ENCODE measurements around the gene SEMA3G. TPM values are rescaled to one million over a fixed set of nuclear protein-coding genes. Genes with fewer than 3 reads are reported as not detected.

Gene SEMA3G
- 0.93 TPM for total RNA-seq

GRCh38 chr3:52444860-52445793, at the start of gene SEMA3G:
TSS of gene SEMA3G (minus strand) at chr3:52445103. CDS start at chr3:52445027, 76 bp downstream.
- DNase-seq (ENCODE audit: low spot score) (peak; percentile 78), ATAC-seq (peak; percentile 94)

DNA sequence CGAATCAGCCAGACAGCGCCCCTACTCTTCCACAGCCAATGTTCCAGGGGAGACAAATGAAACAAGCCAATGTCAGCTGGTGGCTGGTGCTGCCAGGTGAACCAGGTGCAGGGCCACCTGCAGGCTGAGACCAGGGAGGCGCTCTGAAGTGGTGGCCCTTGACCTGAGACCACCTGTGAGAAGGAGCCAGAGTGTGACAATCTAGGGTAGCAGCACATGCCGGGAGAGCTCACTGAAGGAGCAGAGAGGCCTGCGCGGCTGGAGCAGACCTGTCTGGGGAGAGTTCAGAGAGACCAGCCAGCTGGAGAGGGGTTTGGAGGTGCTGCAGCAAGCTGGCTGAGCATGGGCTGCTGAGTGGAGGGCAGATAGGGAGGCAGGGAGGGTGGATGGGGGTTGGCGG, 49.5 kb upstream of the SEMA3G start:
- no peak for ATAC-seq
- DNase-seq (ENCODE audit: low spot score), result no peak

- no peak for ATAC-seq
- DNase-seq (ENCODE audit: low spot score), result no peak
Measured at GRCh38 chr3:52493232-52494017, 48.5 kb upstream of the SEMA3G start.

DNA sequence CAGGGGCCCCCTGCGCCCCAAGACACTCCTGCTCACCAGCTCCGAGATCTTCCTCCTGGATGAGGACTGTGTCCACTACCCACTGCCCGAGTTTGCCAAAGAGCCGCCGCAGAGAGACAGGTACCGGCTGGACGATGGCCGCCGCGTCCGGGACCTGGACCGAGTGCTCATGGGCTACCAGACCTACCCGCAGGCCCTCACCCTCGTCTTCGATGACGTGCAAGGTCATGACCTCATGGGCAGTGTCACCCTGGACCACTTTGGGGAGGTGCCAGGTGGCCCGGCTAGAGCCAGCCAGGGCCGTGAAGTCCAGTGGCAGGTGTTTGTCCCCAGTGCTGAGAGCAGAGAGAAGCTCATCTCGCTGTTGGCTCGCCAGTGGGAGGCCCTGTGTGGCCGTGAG, 47.2 kb upstream of the SEMA3G start:
- DNase-seq (ENCODE audit: low spot score), result no peak
- ATAC-seq, result no peak

- DNase-seq (ENCODE audit: low spot score), result no peak
- peak; percentile 49 for ATAC-seq
Measured at GRCh38 chr3:52490939-52491526, 46.1 kb upstream of the SEMA3G start.

DNA sequence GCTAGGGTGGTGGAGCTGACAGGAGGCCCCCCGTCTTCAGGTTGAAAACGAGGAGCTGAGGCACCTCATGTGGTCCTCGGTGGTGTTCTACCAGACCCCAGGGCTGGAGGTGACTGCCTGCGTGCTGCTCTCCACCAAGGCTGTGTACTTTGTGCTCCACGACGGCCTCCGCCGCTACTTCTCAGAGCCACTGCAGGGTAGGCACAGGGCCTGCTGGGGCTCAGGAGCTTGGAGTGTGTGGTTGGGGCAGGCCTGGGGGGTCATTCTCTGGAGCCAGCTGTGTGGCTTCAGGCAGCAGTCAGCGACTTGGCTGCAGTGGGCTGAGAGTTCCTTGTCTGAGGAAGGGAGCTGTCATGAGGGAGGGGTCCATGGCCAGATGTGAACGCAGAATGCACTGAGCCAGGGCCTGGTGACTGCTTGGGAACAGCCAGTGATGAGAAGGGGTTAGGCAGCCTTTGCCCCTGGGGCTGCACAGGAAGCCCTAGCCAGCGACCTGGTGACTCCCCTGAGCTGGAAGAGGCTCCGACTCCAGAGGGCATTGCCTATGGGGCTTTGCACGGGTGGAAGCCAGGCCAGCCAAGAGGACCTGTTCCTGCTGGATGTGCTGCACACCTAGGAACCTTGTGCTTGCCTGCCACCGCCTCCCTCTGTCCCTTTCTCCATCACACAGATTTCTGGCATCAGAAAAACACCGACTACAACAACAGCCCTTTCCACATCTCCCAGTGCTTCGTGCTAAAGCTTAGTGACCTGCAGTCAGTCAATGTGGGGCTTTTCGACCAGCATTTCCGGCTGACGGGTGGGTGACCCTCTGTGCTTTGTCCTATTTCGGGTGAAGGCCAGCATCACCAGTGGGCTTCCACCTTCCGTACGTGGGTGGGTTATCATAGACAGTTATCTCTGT, 45.4 kb upstream of the SEMA3G start:
- DNase-seq (ENCODE audit: low spot score) (no peak), ATAC-seq (peak; percentile 2)

DNA sequence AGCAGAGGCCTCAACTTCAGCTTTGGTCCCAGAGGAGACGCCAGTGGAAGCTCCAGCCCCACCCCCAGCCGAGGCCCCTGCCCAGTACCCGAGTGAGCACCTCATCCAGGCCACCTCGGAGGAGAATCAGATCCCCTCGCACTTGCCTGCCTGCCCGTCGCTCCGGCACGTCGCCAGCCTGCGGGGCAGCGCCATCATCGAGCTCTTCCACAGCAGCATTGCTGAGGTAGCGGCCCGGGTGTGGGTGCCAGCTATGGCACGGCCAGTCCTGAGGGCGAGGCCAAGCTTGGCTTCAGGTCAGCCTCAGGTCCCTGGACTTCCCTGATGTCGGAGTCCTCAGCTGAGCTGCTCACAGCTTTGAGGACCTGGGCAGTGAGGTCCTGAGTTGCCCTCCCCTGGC, 44.5 kb upstream of the SEMA3G start:
- ATAC-seq (peak; percentile 31), DNase-seq (ENCODE audit: low spot score) (no peak)

- ATAC-seq (no peak), DNase-seq (ENCODE audit: low spot score) (no peak)
Measured at GRCh38 chr3:52488746-52489145, 43.8 kb upstream of the SEMA3G start.

- ATAC-seq (no peak), DNase-seq (ENCODE audit: low spot score) (no peak)
Measured at GRCh38 chr3:52487788-52488691, 43.1 kb upstream of the SEMA3G start.

- DNase-seq (ENCODE audit: low spot score) (no peak), ATAC-seq (no peak)
Measured at GRCh38 chr3:52487050-52487787, 42.3 kb upstream of the SEMA3G start.

GRCh38 chr3:52484680-52485461, 40.0 kb upstream of the SEMA3G start:
- ATAC-seq (no peak), DNase-seq (ENCODE audit: low spot score) (no peak)

- DNase-seq (ENCODE audit: low spot score), result no peak
- no peak for ATAC-seq
Measured at GRCh38 chr3:52483577-52484381, 38.9 kb upstream of the SEMA3G start.

DNA sequence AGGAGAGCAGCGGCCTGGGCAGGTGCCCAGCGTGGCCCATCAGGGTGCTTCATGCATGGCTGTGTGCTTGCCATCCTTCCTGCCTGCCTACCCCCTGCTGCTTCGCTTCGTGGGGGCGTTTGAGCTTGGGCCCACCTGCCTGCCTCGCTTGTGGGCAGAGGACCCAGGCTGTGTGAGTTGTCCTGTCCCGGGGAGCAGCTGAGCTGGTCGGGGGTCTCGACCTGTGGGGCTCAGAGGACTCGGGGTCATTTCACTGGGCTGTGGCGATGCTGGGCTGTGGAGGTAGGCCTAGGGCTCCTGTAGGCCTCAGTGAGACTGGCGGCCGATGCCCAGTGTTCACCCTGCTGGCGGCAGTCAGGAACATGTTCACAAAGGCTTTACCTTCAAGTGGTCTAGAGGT, 38.2 kb upstream of the SEMA3G start:
- DNase-seq (ENCODE audit: low spot score) (no peak), ATAC-seq (no peak)

DNA sequence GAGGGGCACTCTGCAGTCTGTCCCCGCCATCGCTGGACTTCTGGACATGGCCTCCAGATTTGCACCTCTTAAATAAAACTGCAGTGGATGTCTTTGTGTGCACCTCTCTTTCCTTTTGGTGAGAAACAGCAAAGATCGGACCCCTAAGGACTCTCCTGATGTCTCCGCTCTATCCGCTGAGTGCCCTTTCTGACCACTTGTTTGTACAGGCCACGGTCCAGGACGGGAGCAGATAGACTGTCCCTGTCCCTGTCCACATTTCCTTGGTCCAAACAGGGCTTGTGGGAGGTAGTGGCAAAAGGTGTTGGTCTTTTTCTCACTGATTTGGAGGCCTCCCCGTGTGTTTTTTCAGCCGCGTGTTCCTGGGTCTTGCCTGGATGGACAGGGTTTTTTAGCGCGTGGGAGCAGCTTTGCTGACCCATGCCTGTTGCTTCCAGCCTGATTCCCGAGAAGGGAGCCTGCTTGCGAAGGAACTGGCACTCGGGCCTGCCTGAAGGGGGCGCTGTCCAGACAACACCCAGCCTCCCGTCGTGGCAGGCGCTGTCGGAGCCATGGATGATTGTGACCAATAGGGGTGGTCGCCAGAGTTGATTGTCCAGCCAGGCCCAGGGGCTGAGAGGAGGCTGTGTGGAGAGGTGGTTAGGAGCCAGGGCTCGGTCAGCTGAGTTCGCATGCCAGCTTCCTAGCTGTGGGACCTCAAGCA, 37.1 kb upstream of the SEMA3G start:
- peak; percentile 79 for ATAC-seq

DNA sequence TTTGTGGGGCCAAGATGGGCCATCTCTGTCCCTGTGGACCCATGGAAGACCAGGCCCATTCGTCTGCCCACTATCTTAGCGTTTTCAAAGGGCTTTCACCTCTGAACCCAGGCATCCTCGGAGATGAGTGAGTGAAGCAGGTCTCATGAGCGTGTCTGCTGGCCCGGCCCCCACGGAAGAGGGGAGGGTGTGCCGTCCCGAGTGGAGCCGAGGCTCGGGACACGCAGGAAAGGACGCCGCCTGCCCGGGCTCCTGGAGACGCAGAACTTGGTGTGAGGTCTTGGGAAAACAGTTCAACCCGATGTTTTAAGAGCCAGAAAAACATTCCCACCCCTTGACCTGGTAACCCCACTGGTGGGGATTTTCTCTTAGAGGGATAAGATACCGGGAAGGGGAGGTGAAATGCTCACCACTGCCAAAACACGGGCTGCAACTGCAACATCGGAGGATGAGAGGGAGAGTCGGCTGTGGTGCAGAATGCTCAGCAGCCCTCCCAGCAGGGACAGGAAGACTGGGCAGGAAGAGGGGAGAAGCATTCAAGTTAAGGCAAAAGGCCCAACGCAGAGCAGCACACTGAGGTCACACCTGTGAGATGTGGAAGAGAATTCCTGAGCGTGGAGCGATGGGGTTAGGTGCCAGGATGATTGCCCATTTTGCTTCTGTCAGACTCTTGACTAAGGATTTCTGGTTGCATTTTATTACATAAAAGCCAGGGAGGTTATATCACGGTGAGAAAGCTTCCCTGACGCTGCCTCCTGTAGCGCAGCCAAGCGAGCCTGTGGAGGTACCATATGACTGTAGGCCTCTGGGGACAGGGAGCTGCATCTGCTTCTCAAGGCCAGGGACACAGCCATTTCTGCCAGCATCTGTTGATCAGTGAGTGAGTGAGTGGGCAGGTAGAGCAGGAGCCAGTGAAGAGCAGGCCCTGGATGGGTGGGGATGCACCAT, 36.1 kb upstream of the SEMA3G start:
- DNase-seq (ENCODE audit: low spot score) (no peak), ATAC-seq (peak; percentile 42)

More for the DNA sequence above, 37.1 kb upstream of the SEMA3G start:
- DNase-seq (ENCODE audit: low spot score), result no peak

Measured in left lobe of liver (tissue), 2 donors.